HepG2 (cell line): Measurements from ENCODE around the gene SASH3. TPM values are rescaled to one million over a fixed set of nuclear protein-coding genes. Genes with fewer than 3 reads are reported as not detected.

Experiments
- ATAC-seq: fragments of 200-7000 bp; cut with Tn5 transposase; 3 replicates; pipeline ENCODE4 v1.9.1; 2020; ENCODE audit warnings: mild to moderate bottlenecking, moderate library complexity
- BruUV-seq: library from RNA; stranded (reverse); fragments of 400-500 nt; replicated peaks from 2 replicates; lab custom pipeline; 2021; lab: Mats Ljungman, UMichigan
- CTCF ChIA-PET: fragments of 300-600 bp; formaldehyde crosslinking; extraction: SDS; loops from one replicate; lab custom pipeline; 2021; ENCODE audit warnings: low total read pairs, inconsistent platforms, low intra/inter-chr PET ratio; lab: Yijun Ruan, JAX
- POLR2A ChIA-PET: fragments of 350-600 bp; sonication (Branson Sonifier 250); formaldehyde crosslinking; loops from one replicate; lab custom pipeline; 2020; ENCODE audit warnings: antibody characterized with exemption, inconsistent platforms; lab: Yijun Ruan, JAX
- DNase-seq: peaks from one replicate; pipeline ENCODE4 v3.0.0-alpha.2; 2015; ENCODE audit warnings: low spot score
- FAIRE-seq: peaks from 3 replicates; lab custom pipeline; 2011; peaks lifted over from hg19 to GRCh38; lab: Jason Lieb, UNC
- H2AFZ ChIP-seq: one replicate; pipeline ENCODE4 v1.6.1; 2011; ENCODE audit warnings: low read length, inconsistent platforms
- H3K27ac ChIP-seq: fragments of 300-600 bp; 3 replicates; pipeline ENCODE4 v1.8.0; 2011; ENCODE audit warnings: mixed run types, mild to moderate bottlenecking, mixed read lengths, low read length, inconsistent platforms; ENCODE audit not compliant: insufficient read depth; ENCODE audit errors: extremely low read length
- H3K27me3 ChIP-seq, 2 experiments: fragments of 200-600 bp in 1 of 2; 2 replicates in 1 of 2; 3 replicates in 1 of 2; pipeline versions ENCODE4 v1.6.0 to v1.8.0; 2011; ENCODE audit warnings: low read length in 2 of 2, mild to moderate bottlenecking in 2 of 2, moderate library complexity in 2 of 2, inconsistent platforms in 1 of 2; ENCODE audit not compliant: insufficient read depth in 2 of 2, control insufficient read depth in 1 of 2
- H3K36me3 ChIP-seq, 2 experiments: fragments of 200-600 bp in 1 of 2; replicated peaks in 1 of 2; 2 replicates in 1 of 2; 3 replicates in 1 of 2; pipeline versions ENCODE4 v1.5.1 to v1.8.0; 2011; ENCODE audit warnings: low read length in 2 of 2, inconsistent platforms in 1 of 2; ENCODE audit not compliant: insufficient read depth in 2 of 2, control insufficient read depth in 1 of 2
- H3K4me1 ChIP-seq: 2 replicates; pipeline ENCODE4 v1.5.1; 2012; ENCODE audit warnings: low read length, inconsistent platforms; ENCODE audit not compliant: insufficient read depth
- H3K4me2 ChIP-seq: 2 replicates; pipeline ENCODE4 v1.6.0; 2011; ENCODE audit warnings: low read depth, low read length, inconsistent platforms
- H3K4me3 ChIP-seq, 3 experiments: fragments of 200-600 bp in 1 of 3; sonication (generic), shearing (Covaris generic) in 1 of 3; replicated peaks in 1 of 3; 2 replicates each; pipeline ENCODE4 v1.5.1; 2011 to 2016; ENCODE audit warnings: low read length in 3 of 3, inconsistent platforms in 2 of 3, low read depth in 2 of 3, mild to moderate bottlenecking in 2 of 3, control low read depth in 1 of 3, mixed read lengths in 1 of 3; ENCODE audit not compliant: insufficient read depth in 1 of 3
- H3K79me2 ChIP-seq: one replicate; pipeline ENCODE4 v1.6.1; 2011; ENCODE audit warnings: low read length, inconsistent platforms; ENCODE audit not compliant: insufficient read depth
- H3K9ac ChIP-seq: 2 replicates; pipeline ENCODE4 v1.6.0; 2011; ENCODE audit warnings: mild to moderate bottlenecking, low read depth, low read length, inconsistent platforms; ENCODE audit not compliant: insufficient read depth
- H3K9me3 ChIP-seq: 2 replicates; pipeline ENCODE4 v1.5.1; 2012; ENCODE audit warnings: mild to moderate bottlenecking, low read length
- H4K20me1 ChIP-seq: 2 replicates; pipeline ENCODE4 v1.6.0; 2011; ENCODE audit warnings: inconsistent platforms, mild to moderate bottlenecking, low read length, moderate library complexity; ENCODE audit not compliant: insufficient read depth
- CEBPZ ChIP-seq: IDR thresholded peaks from 2 replicates; pipeline ENCODE4 v1.6.1; 2012; ENCODE audit warnings: low read length, improper control_type of control experiment
- EEA1 ChIP-seq: sonication (generic); formaldehyde crosslinking; IDR thresholded peaks from 2 replicates; pipeline ENCODE4 v1.5.1; 2020; ENCODE audit warnings: mild to moderate bottlenecking, missing genetic modification reagents, borderline replicate concordance
- GLI4 ChIP-seq: sonication (generic); formaldehyde crosslinking; IDR thresholded peaks from 2 replicates; pipeline ENCODE4 v1.5.1; 2020; ENCODE audit warnings: missing genetic modification reagents, mild to moderate bottlenecking, moderate library complexity, borderline replicate concordance
- KDM4B ChIP-seq: sonication (generic); formaldehyde crosslinking; IDR thresholded peaks from 2 replicates; pipeline ENCODE4 v1.4.0; 2020; ENCODE audit warnings: missing genetic modification reagents
- KLF9 ChIP-seq: IDR thresholded peaks from 2 replicates; pipeline ENCODE4 v1.6.1; 2016; ENCODE audit warnings: low read depth
- MBNL3 ChIP-seq: fragments of 250-450 bp; sonication (Bioruptor Pico); conservative IDR thresholded peaks from 2 replicates; pipeline ENCODE4 v1.8.0; 2022; ENCODE audit warnings: mild to moderate bottlenecking, inconsistent platforms
- NCOA2 ChIP-seq: sonication (generic); formaldehyde crosslinking; IDR thresholded peaks from 2 replicates; pipeline ENCODE4 v1.8.0; 2022; ENCODE audit warnings: inconsistent platforms
- RARG ChIP-seq: sonication (generic); formaldehyde crosslinking; IDR thresholded peaks from 2 replicates; pipeline ENCODE4 v1.4.0; 2020; ENCODE audit warnings: low read depth, mild to moderate bottlenecking, missing genetic modification reagents
- SALL2 ChIP-seq: sonication (generic); formaldehyde crosslinking; IDR thresholded peaks from 2 replicates; pipeline ENCODE4 v1.8.1; 2023; ENCODE audit warnings: mild to moderate bottlenecking, missing genetic modification reagents, inconsistent platforms
- TBP ChIP-seq: sonication (generic); formaldehyde crosslinking; IDR thresholded peaks from 2 replicates; pipeline ENCODE4 v1.5.0; 2020; ENCODE audit warnings: missing genetic modification reagents
- TMF1 ChIP-seq: sonication (generic); formaldehyde crosslinking; IDR thresholded peaks from 2 replicates; pipeline ENCODE4 v1.8.1; 2022; ENCODE audit warnings: low read depth, missing genetic modification reagents
- TOE1 ChIP-seq: sonication (generic); formaldehyde crosslinking; IDR thresholded peaks from 2 replicates; pipeline ENCODE4 v1.4.0; 2020; ENCODE audit warnings: mild to moderate bottlenecking, missing genetic modification reagents
- ZFAT ChIP-seq: sonication (generic); formaldehyde crosslinking; conservative IDR thresholded peaks from 2 replicates; pipeline ENCODE4 v1.8.1; 2023; ENCODE audit warnings: missing genetic modification reagents, inconsistent platforms
- ZNF451 ChIP-seq: sonication (generic); formaldehyde crosslinking; IDR thresholded peaks from 2 replicates; pipeline ENCODE4 v1.5.0; 2020; ENCODE audit warnings: mild to moderate bottlenecking, missing genetic modification reagents
- ZNF713 ChIP-seq: sonication (generic); formaldehyde crosslinking; IDR thresholded peaks from 2 replicates; pipeline ENCODE4 v1.4.0; 2020; ENCODE audit warnings: mild to moderate bottlenecking, missing genetic modification reagents
- ZSCAN25 ChIP-seq: sonication (generic); formaldehyde crosslinking; IDR thresholded peaks from 2 replicates; pipeline ENCODE4 v1.8.0; 2022; ENCODE audit warnings: mild to moderate bottlenecking, missing genetic modification reagents
- ZXDC ChIP-seq: sonication (generic); formaldehyde crosslinking; IDR thresholded peaks from 2 replicates; pipeline ENCODE4 v1.5.0; 2020; ENCODE audit warnings: mild to moderate bottlenecking, missing genetic modification reagents
- WGBS: methylation state at CpG from one replicate; pipeline ENCODE4 v1.1.6; 2017; ENCODE audit warnings: low lambda C conversion rate; 5-methylcytosine and 5-hydroxymethylcytosine counted together
- in situ Hi-C: cut with HindIII; loops from 2 replicates; pipeline ENCODE4 v1.10.0; 2017; ENCODE audit warnings: low pct_unique_long_range_greater_than_20kb; ENCODE audit not compliant: extremely low pct_ligation_motif_present
- intact Hi-C: fragments of 100-400 bp; cut with micrococcal nuclease; formaldehyde crosslinking; loops from one replicate; pipeline ENCODE4 v1.10.0; 2022; ENCODE audit not compliant: unreplicated experiment
- polyA plus RNA-seq, 8 experiments: library from polyadenylated mRNA; depleted of rRNA in 3 of 8; stranded (reverse) in 7 of 8; unstranded in 1 of 8; fragments of >200 nt; fragmentation: Illumina TruSeq in 4 of 8; extraction: Trizol in 4 of 8; gene quantifications; 2 replicates each; pipeline versions ENCODE4 v1.2.1 to v1.2.3, GENCODE V29; 2011 to 2016; ENCODE audit warnings: low read depth in 4 of 8, missing spikeins in 1 of 8, mixed read lengths in 1 of 8; ENCODE audit not compliant: insufficient read depth in 1 of 8
- total RNA-seq, 5 experiments: library from RNA; depleted of rRNA; stranded (reverse); fragments of >200 nt; fragmentation: Illumina TruSeq; extraction: Trizol; gene quantifications; 2 replicates each; pipeline ENCODE4 v1.2.3, GENCODE V29; 2016; ENCODE audit warnings: low read depth in 1 of 5
- TF ChIP-seq, protein P1 (sequence below), 2 experiments: fragments of 450-650 bp in 1 of 2; sonication (generic) in 1 of 2; formaldehyde crosslinking; IDR thresholded peaks; 2 replicates each; pipeline versions ENCODE4 v1.5.0 to v1.8.0; 2020 to 2022; ENCODE audit warnings: mild to moderate bottlenecking in 1 of 2, missing genetic modification reagents in 1 of 2

The SASH3 gene
- total and polyA plus RNA-seq, 2 of the 13 experiments (the other 11 are each of a cell fraction or from before 2014, with no cell fraction given), result 0.08 TPM; not detected in 1

DNA sequence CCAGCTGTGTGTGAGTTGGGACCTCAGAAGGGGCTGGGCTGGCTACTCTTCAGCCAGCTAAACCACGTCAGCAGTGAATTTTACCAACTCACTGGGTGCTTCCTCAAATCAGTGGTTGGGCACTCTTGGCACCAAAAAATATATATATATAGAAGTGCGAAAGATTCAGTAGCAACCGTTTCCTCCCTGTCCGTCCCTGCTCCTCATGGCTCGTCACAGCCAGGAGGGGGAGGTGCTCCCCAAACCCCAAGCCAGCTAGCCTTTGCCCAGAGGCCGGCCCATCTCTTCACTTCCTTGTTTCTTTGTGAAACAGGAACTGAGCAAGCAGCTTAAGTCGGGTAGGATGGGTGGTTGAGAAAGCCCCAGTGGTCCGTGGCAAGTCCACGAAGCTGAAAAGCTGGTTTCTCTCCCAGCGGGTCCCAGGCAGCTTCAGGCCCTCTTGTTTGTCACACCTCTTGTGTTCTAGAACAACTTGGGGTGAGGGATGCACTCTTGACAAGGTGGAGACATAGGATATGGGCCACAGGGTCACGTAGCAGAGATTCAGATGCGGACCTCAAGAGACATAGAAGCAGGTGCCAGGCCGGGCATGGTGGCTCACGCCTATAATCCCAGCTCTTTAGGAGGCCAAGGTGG is 6.8 kb upstream of the SASH3 start:
- no peak for FAIRE-seq
- Histone ChIP-seq H3K4me3 (no peak overlapping the region), H3K9me3 (no peaks in the 10 kb centered on the region), H3K27me3 (no peaks in the 10 kb centered on the region), H3K27ac (no peak overlapping the region), H3K4me1 (peaks cover 79% of the 10 kb centered on the region), H3K36me3 (no peaks in the 10 kb centered on the region), H3K79me2 (no peaks in the 10 kb centered on the region), H4K20me1 (no peaks in the 10 kb centered on the region), H2AFZ (no peak overlapping the region), H3K4me2 (peak overlapping the region; percentile 7; the same call in 1 of the 2 replicates), H3K9ac (no peak overlapping the region)
- DNase-seq, result no peak
- BruUV-seq, result no TSS peak
- CTCF ChIA-PET, result no interaction called here
- in situ Hi-C loops, result no loop called here
- no peak for ATAC-seq
- 92% methylated on average over 8 of the region's 14 CpGs for WGBS
- POLR2A ChIA-PET, result no interaction called here
- intact Hi-C loops, result no loop called here
- TF ChIP-seq MBNL3 (CRISPR knock-in tag), result no peak
- TF ChIP-seq TOE1 (CRISPR knock-in tag), result no peak
- no peak for TF ChIP-seq KDM4B (CRISPR knock-in tag)
- TF ChIP-seq, protein P1, sequence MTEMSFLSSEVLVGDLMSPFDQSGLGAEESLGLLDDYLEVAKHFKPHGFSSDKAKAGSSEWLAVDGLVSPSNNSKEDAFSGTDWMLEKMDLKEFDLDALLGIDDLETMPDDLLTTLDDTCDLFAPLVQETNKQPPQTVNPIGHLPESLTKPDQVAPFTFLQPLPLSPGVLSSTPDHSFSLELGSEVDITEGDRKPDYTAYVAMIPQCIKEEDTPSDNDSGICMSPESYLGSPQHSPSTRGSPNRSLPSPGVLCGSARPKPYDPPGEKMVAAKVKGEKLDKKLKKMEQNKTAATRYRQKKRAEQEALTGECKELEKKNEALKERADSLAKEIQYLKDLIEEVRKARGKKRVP (CRISPR knock-in tag; IDR thresholded peaks at IDR 0.05), result no peak
- no peak for TF ChIP-seq GLI4 (CRISPR knock-in tag)
- no peak for TF ChIP-seq CEBPZ
- no peak for TF ChIP-seq TMF1 (CRISPR knock-in tag)
- no peak for TF ChIP-seq ZNF713 (CRISPR knock-in tag)
- no peak for TF ChIP-seq NCOA2 (CRISPR knock-in tag)
- TF ChIP-seq ZNF451, result no peak
- TF ChIP-seq KLF9 (CRISPR knock-in tag), result no peak
- TF ChIP-seq RARG (CRISPR knock-in tag), result no peak
- no peak for TF ChIP-seq ZXDC (CRISPR knock-in tag)
- no peak for TF ChIP-seq ZSCAN25 (CRISPR knock-in tag)
- no peak for TF ChIP-seq ZFAT (CRISPR knock-in tag)
- TF ChIP-seq EEA1, result no peak
- TF ChIP-seq SALL2 (CRISPR knock-in tag), result no peak
- no peak for TF ChIP-seq TBP (CRISPR knock-in tag)
